DMS153 treated with DMSO at 0.1 percent for 48 hours (cell line): ENCODE data around the gene TPD52L1.
"Not testable (repeated sequence)": the region's sequence is repeated elsewhere in the genome, so short reads cannot be mapped to it uniquely, and the experiment has no call there.

Source experiments
- DNase-seq: peaks from one replicate; lab custom pipeline; 2025; ENCODE audit not compliant: unreplicated experiment; lab: John Stamatoyannopoulos, UW

TPD52L1 gene, protein sequence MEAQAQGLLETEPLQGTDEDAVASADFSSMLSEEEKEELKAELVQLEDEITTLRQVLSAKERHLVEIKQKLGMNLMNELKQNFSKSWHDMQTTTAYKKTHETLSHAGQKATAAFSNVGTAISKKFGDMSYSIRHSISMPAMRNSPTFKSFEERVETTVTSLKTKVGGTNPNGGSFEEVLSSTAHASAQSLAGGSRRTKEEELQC

DNA sequence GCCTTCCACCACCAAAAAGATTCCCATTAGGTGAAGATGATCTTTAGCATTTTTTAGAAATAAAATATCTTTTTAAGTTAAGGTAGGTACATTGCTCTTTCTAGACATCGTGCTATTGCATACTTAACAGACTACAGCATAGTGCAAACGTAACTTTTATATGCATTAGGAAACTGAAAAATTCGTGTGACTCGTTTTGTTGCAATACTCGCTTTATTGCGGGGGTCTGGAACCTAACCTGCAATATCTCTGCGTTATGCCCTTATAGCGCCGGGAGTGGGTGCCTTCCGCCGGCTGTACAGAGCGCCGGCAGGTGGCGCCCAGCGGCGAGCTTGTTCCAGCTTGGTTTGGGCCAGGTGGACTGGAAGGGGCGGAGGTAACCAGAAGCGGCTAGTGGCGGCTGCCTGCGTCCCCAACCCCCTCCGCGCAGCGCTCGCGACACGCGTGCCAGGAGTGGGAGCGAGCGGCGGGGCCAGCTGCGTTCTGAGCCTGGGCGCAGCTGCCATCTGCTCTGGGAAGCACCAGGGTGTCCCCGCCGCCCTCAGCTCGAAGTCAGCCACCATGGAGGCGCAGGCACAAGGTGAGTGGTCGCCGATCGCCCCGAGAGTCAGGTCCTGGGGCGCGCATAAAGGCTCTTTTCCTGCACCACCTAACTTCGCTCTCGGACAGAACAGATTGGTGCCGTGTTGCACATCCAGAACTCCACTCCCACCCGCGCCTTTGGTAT lies at the start of gene TPD52L1:
Gene TPD52L1, plus strand, starts transcription at position 383 of the 727 bp plus-strand sequence. Its CDS starts 179 bp downstream, at position 562.
- DNase-seq = peak; percentile 52

DNA sequence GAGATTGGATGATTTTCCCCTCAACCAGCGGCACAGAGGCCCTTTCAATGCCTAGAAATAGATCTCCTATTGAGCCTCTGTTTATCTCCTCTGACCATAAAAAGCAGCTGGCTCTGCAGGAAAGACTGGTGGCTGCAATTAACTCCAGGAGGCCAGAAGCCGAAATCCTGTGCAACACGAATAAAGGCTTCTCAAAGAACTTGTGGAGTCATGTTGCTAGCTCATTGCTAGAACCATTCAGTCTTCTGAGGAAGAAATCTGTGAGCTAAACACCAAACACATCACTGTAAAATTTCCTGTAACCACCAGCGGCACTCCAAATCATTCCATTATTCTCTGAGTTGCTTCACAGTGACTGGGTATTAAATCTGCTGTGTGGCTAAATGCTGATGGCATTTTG lies 49.1 kb upstream of the TPD52L1 start:
- peak; percentile 34 for DNase-seq

DNA sequence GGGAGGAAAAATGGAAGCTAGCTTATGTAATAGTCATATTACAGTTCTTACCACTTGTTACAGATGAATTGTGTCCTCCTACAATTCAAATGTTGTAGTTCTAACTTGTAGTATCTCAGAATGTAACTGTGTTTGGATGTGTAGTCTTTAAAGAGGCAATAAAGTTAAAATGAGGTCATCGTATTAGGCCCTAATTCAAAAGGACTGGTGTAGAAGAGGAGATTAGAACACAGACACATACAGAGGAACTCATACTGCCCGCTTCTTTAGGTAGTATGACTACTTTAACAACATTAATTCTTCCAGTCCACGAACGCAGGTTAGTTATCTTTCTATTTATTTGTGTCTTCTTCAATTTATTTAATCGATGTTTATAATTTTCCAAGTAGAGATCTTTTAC lies 46.5 kb upstream of the TPD52L1 start:
- DNase-seq = no peak

DNA sequence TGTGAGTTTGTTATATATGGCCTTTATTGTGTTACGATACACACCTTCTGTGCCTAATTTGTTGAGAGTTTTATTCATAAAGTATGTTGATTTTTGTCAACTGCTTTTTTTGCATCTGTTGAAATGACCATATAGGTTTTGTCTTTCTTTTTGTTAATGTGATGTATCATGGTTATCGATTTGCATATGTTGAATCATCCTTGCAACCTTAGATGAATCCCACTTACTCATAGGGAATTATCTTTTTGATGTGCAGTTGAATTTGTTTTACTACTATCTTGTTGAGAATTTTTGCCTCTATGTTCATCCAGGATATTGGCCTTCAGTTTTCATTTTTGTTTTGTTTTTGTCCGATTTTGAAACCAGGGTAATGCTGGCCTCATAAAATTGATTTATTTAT lies 45.7 kb upstream of the TPD52L1 start:
- DNase-seq = no peak

DNA sequence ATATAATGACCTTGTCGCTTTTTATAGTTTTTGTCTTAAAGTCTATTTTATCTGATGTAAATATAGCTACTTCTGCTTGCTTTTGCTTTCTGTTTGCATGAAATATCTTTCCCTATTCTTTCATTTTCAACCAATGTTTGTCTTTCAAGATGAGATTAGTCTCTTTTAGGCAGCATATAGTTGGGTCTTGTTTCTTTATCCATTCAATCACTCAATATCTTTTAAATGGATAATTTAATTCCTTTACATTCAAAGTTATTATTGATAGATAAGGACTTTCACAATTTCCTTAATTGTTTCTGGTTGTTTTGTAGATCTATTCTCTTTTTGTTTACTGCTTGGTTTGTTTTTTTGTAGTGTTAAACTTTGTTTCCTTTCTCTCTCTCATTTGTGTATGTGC lies 43.5 kb upstream of the TPD52L1 start:
- DNase-seq = no peak

DNA sequence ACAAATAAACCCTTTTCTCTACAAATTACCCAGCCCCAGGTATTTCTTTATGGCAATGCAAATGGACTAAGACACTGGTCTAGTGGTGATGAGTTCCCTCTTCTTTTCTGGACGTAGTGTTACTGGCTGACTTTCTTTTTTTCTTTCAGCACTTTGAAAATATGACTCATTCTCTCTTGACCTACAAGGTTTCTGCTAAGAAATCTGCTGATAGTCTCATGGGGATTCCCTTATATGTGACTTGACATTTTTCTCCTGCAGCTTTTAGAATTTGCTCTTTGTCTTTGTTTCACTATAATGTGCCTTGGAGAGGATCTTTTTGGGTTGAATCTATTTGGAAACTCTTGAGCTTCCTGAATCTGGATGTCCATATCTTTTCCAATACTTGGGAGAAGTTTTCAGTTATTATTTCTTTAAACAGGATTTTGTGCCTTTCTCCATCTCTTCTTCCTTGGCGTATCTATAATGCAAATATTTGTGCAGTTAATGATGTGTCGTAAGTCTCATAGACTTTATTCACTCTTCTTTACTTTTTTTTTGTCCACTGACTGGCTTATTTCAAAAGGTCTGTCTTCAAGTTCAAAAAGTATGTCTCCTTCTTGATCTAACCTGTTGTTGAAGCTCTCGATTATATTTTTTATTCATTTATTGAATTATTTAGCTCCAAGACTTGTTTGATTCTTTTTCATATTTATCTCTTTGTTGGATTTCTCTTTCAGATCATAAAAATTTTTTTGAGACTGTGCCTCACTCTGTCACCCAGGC lies 42.2 kb upstream of the TPD52L1 start:
- DNase-seq = no peak

DNA sequence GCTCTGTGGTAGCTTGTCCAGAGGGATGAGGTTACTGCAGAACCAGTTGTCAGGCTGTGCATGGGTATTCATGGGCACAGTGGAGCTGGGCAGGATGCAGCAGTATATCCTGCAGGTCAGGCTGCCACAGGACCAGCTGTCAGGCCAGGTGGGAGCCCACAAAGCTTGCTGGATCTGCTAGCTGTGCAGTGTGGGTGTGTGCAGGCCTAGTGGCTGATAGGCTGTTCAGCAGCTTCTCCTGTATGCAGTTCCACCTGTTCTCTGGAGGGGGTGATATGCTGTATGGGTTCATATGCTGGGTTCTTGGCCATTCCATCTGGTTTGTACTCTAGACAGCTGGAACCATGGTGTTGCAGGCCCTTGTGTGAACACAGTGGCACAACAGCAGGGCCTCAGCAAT lies 40.6 kb upstream of the TPD52L1 start:
- no peak for DNase-seq

DNA sequence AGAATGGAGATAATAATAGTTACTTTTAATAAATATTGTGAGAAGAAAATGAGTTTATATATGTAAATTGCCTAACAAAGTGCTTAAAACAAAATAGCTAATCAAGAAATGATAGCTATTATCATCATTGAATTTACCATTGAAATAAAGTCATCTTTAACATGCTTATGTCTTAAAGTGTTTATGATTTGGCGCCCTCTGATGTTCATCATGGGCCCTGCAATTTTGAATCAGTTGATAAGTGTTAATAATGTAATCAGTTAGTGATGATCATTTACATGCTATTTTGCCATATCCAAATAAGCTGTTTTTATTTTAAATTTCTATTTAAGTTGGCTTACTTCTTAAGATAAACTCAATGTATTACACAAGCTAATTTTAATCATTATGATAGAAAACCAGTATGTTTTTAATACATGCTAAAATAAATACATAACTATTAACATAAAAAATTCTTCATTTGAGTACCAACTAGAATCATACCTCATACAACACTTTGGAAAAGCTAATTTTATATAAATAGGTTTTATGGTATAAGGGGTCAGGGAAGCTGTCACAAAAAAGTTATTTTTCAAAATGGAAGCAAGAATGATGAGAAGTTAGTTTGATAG lies 39.2 kb upstream of the TPD52L1 start:
- peak; percentile 30 for DNase-seq

DNA sequence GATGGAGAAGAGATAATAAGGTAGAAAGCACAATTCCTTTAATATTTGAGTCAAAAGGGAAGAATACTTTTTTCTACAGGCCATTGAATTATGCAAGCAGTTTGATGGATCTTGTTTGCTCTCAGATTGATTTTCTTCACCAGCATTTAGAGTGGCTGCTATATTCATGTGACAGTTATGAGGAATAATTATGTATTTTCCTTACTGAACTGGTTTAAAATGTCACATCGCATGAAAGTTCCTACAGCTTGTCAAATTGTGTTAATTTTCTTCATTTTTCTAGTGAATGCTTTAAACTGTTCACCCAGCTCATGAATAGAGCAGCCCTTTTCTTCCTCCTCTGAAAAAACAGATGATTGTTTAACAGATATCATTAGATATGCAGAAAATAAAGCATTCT lies 37.4 kb upstream of the TPD52L1 start:
- DNase-seq = no peak

DNA sequence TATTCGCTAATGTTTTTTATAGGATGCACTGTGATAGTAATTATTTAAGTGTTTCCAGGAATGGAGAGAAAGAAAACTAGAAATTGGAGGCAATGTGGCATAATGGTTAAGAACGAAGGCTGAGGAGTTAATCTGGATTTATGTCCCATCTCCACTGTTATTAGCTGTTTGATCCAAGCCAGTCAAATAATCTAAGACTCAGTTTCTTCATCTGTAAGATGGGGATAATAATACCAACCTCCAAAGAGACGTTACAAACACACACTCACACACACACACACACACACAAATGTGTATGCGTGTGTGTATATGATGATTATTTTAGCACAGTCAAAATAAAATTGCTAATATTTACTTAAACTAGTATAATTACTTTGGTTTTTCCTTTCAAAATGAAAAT lies 36.9 kb upstream of the TPD52L1 start:
- no peak for DNase-seq

DNA sequence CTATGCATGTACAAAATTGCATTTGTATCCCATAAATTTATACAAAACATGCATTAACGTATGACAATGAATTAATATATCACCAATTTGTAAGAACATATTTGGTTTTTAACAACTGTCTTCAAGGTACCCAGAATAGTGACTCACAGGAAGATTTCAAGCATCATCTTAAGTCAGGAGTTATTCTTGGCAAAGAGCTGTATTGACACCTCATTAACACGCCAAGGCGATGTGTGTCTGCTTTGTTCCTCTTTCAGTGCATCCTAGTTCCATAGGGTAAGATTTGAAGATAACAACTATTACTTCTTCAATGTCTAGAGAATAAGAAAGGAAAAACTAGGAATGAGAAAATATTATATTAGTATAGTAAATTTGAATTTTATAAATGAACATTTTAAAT lies 35.8 kb upstream of the TPD52L1 start:
- DNase-seq = no peak

DNA sequence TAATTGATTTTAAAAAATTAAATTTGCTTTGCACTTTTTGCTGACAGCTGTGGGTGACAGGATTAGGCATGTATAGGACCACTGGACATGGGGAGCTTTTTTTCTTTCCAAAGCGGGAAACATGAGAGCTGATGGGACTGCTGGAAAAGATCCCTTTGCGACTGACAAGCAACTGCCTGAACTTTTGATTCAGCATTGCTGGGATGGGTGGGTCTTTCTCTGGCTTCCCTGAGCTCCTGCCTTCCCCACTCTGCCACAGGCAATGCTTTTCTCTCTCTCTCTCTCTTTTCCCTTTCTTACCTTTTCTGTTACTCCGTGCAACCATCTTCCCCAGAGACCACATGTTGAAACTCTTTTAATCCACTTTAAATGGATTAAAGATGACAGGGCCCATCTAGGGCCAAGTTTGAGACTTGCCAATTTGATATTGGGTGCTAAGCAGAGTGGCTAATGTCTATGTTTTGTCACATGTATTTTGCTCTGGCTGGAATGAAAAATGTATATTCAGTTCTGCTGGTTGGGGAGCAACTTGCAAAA lies 33.5 kb upstream of the TPD52L1 start:
- no peak for DNase-seq

DNA sequence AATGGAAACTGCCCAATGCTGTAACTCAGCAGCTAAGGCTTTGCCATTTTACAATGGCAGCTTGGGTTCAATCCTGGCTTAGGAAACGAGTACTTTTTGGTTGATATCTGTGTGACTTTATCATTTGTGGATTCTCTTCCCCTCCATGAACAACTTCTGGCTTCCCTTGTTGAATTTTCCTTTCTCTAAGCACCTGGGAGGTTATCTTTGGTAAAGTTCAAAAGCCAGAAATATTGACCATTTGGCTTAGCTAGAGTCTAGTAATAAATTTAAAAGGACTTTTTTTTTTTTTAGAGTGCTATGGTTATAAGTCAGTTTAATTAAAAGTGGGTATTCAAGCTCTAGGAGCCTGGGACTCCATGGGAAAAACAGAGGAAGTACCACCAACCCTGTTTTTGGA lies 31.7 kb upstream of the TPD52L1 start:
- no peak for DNase-seq

DNA sequence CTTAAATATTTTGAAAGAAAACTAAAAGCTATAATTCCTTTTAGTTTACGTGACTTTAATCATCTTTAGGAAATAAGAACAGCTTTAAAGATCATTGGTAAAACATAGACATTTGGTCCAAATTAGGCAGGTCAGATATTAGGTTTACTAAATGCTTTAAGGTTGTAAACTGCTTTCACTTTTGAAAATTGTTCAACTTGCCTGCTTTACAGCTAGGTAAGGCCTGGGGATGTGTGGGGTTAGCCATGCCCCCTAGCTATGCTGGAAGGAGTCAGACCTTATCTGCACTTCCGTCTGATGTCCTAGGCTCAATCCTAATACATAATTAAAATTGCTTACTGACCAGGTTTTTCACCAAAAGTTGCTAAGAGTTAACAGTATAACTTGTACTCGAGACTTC lies 30.5 kb upstream of the TPD52L1 start:
- DNase-seq = no peak

DNA sequence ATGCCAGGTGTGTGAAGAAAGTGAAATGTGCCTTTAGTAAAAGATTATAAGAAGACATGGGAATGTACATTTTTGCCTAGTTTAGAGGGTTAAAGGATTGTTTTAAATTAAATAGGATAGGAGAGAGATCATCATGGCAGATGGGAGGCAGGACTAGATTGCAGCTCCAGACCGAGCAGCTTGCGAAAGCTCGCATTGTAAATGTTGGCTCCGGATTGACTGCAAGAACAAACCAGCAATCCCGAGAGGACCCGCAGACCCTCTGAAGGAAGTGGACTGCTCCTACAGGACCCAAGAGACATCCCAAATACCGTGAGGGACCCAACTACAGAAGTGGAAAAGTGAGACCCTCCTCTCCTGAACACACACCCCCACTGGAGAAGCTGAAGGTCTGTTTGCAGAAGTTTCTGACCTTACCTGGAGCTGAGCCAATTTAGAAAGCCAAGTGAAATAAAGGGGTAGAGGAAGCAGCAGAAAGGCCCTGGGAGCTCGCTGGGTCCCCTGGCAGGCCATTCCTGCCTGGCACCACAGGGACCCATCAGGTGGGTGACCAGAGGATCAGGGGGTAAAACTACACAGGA lies 30.0 kb upstream of the TPD52L1 start:
- DNase-seq = no peak

DNA sequence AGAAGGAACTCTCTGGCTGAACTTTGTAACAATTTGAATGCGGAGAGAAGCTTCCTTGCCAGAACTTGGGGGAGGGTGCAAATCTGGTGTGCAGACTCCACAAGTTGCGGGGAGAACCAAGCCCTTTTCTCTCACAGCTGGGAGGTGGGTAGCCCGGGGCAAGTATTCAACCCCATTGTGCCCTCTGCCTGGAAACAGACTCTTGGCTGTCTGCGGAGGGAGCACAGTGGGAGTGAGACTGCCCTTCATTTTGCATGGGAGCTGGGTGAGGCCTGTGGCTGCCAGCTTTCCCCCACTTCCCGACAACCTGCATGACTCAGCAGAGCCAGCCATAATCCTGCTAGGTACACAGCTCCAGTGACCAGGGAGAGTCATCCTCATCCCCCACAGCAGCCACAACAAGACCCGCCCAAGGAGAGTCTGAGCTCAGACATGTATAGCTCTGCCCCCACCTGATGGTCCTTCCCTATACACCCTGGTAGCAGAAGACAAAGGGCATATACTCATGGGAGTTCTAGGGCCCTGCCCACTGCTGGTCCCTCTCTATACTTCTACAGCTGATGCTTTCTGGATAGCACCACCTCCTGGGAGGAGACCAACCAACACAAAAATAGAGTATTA lies 29.4 kb upstream of the TPD52L1 start:
- DNase-seq = no peak

DNA sequence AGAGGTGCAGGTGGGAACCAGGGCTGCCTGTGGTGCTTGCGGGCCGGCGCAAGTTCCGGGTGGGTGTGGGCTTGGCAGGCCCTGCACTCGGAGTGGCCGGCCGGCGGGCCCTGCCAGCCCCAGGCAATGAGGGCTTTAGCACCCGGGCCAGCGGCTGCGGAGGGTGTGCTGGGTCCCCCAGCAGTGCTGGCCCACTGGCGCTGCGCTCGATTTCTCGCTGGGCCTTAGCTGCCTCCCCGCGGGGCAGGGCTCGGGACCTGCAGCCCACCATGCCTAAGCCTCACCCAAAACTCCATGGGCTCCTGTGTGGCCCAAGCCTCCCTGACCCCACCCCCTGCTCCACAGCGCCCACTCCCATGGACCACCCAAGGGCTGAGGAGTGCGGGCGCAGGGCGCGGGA lies 27.7 kb upstream of the TPD52L1 start:
- DNase-seq = not testable (repeated sequence)

DNA sequence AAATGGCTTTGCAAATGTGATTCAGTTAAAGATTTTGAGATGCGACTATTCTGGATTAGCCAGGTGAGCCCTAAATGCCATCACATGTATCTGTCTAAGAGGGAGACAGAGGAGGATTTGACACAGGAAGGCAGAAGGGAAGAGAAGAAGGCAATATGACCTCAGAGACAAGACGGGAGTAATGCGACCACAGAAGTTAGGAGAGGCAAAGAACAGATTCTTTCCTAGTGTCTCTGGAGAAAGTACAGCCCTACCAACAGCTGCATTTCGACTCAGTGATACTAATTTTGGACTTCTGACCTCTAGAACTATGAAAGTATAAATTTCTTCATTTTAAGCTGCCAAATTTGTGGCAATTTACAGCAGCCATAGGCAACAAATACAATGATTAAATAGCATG lies 24.2 kb upstream of the TPD52L1 start:
- DNase-seq = no peak

DNA sequence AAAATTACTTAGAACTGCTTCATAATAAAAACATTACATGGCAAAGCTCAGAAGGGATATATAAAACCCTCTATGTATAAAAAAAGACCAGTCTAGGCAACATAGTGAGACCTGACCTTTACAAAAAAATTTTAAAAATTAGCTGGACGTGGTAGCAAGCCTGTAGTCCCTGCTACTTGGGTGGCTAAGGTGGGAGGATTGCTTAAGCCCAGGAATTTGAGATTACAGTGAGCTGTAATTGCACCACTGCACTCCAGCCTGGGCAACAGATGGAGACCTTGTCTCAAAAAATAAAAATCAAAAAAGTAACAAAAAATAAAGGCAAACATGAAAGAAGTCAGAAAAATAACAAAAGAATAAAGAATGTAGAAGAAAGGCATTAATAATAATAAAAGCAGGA lies 21.5 kb upstream of the TPD52L1 start:
- DNase-seq = no peak

DNA sequence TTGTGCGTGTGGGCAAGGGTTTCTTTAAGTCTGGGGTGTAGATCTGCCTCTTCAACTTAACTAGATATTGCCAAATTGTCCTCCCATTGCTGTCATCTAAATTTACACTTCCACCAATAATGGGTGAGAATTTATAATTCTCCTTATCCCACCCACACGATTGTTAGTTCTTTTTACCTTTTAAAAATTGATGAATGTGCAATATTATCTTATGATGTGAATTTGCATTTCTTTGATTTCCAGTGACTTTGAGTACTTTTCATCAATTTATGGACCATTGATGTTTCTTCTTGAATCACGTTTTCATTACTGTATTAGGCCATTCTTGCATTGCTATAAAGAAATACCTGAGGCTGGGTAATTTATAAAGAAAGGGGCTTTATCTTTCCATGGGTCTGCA lies 17.2 kb upstream of the TPD52L1 start:
- DNase-seq = no peak

DNA sequence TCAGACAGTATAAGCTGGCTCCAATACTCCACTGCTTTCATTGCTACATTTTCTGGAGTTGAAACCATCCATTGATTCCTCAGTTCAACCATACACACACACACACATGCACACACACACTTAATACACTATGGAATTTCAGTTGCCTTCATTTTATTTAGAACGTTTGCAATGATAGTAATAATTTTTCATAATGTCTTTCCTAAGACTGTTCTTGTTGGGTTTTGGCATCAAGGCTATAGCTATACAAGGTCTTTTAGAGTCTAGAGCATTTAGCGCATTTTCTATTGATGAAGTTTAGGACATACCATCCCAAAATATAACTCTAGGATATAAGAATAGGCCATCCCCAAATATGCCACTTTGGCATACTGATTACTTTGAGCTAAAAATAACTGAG lies 15.5 kb upstream of the TPD52L1 start:
- DNase-seq = no peak
